Transverse colon (tissue), 4 donors: Measurements from ENCODE around the gene POU2F1.

ENCODE experiments used
- EP300 ChIP-seq: sonication (generic); formaldehyde crosslinking; IDR thresholded peaks from one replicate; pipeline ENCODE4 v1.6.1; 2017; ENCODE audit warnings: antibody characterized with exemption, low read depth
- POLR2A ChIP-seq: fragments of 450-650 bp; IDR thresholded peaks from one replicate; pipeline ENCODE4 v1.6.1; 2016; ENCODE audit warnings: antibody characterized with exemption, mild to moderate bottlenecking, moderate library complexity
- POLR2AphosphoS5 ChIP-seq, 3 donors: sonication (generic); formaldehyde crosslinking; IDR thresholded peaks; one replicate each; pipeline ENCODE4 v1.6.1; 2016; ENCODE audit warnings: antibody characterized with exemption in 3 of 3
- TF ChIP-seq, protein P1 (sequence below), 5 experiments: fragments of 200-600 bp in 3 of 5; fragments of 450-650 bp in 2 of 5; sonication (generic) in 3 of 5; IDR thresholded peaks; 1 replicate in 2 of 5; 2 replicates in 3 of 5; pipeline ENCODE4 v1.5.1; 2016 to 2017; ENCODE audit warnings: antibody characterized with exemption in 5 of 5, inconsistent platforms in 3 of 5, mild to moderate bottlenecking in 2 of 5, moderate library complexity in 1 of 5

DNA sequence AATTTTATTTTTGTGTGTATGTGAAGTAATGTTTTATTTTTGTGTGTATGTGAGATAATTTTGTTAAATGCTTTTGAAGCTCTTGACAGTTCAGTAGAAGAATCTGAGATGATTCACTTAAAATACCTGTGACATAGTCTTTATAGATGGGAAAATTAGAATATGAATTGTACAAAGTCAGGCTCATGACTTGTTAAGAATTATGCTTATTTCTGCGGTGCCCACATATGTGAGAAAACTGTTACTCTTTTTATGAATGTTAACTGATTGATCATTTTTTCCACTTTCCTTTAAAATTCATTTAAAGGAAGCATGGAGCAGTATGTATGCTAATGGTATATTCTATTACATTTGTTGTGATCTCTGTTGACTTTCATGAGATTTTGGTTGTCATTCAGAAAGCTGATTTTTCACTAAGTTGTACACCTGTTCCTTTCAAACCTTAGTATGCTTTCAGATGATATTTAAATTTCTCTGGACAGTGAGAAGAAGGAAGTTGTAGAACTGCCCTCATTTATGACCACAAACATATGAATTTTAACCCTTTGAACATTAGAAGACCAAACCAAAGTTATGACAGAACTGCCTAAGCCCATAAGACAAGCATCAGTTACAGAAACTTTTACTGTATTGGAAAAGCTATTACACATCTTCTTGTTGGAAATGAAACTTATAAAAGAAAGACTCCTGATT is 110.1 kb downstream of the POU2F1 start:
- TF ChIP-seq, protein P1, sequence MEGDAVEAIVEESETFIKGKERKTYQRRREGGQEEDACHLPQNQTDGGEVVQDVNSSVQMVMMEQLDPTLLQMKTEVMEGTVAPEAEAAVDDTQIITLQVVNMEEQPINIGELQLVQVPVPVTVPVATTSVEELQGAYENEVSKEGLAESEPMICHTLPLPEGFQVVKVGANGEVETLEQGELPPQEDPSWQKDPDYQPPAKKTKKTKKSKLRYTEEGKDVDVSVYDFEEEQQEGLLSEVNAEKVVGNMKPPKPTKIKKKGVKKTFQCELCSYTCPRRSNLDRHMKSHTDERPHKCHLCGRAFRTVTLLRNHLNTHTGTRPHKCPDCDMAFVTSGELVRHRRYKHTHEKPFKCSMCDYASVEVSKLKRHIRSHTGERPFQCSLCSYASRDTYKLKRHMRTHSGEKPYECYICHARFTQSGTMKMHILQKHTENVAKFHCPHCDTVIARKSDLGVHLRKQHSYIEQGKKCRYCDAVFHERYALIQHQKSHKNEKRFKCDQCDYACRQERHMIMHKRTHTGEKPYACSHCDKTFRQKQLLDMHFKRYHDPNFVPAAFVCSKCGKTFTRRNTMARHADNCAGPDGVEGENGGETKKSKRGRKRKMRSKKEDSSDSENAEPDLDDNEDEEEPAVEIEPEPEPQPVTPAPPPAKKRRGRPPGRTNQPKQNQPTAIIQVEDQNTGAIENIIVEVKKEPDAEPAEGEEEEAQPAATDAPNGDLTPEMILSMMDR (IDR thresholded peaks at IDR 0.05), result no peak
- TF ChIP-seq POLR2A, result no peak
- no peak for TF ChIP-seq EP300
- TF ChIP-seq POLR2AphosphoS5 (IDR thresholded peaks at IDR 0.05), result no peak
